ENCODE measurements around the gene ADAP1.

The ADAP1 gene

GRCh38 chr7:988963-989529 is 34.6 kb upstream of the ADAP1 start:
- no peak for DNase-seq (ENCODE audit: low spot score)

GRCh38 chr7:988426-988911 is 34.0 kb upstream of the ADAP1 start:
- no peak for DNase-seq (ENCODE audit: low spot score)

- DNase-seq (ENCODE audit: low spot score): no peak
Observed at GRCh38 chr7:987909-988308, 33.4 kb upstream of the ADAP1 start.

- no peak for DNase-seq (ENCODE audit: low spot score)
Observed at GRCh38 chr7:986766-987751, 32.6 kb upstream of the ADAP1 start.

- no peak for DNase-seq (ENCODE audit: low spot score)
Observed at GRCh38 chr7:985915-986741, 31.6 kb upstream of the ADAP1 start.

- DNase-seq (ENCODE audit: low spot score): no peak
Observed at GRCh38 chr7:985127-985416, 30.6 kb upstream of the ADAP1 start.

GRCh38 chr7:984361-985126 is 30.1 kb upstream of the ADAP1 start:
- no peak for DNase-seq (ENCODE audit: low spot score)

GRCh38 chr7:983616-984071 is 29.2 kb upstream of the ADAP1 start:
- no peak for DNase-seq (ENCODE audit: low spot score)

- DNase-seq (ENCODE audit: low spot score): no peak
Observed at GRCh38 chr7:983004-983615, 28.6 kb upstream of the ADAP1 start, which contains the start of gene CYP2W1. Gene CYP2W1 (plus strand): TSS chr7:983181. CDS start chr7:983212, 31 bp downstream.

- DNase-seq (ENCODE audit: low spot score): no peak
Observed at GRCh38 chr7:982511-983003, 28.1 kb upstream of the ADAP1 start.

GRCh38 chr7:981793-982510 is 27.5 kb upstream of the ADAP1 start:
- DNase-seq (ENCODE audit: low spot score): no peak

GRCh38 chr7:979886-980571 is 25.5 kb upstream of the ADAP1 start:
- DNase-seq (ENCODE audit: low spot score): no peak

GRCh38 chr7:979151-979550 is 24.7 kb upstream of the ADAP1 start:
- no peak for DNase-seq (ENCODE audit: low spot score)

GRCh38 chr7:978416-979091 is 24.1 kb upstream of the ADAP1 start:
- no peak for DNase-seq (ENCODE audit: low spot score)

GRCh38 chr7:978049-978346 is 23.5 kb upstream of the ADAP1 start:
- DNase-seq (ENCODE audit: low spot score): no peak

GRCh38 chr7:977326-978048 is 23.0 kb upstream of the ADAP1 start:
- DNase-seq (ENCODE audit: low spot score): no peak

- DNase-seq (ENCODE audit: low spot score): no peak
Observed at GRCh38 chr7:976901-977325, 22.4 kb upstream of the ADAP1 start.

GRCh38 chr7:975702-976473 is 21.4 kb upstream of the ADAP1 start:
- no peak for DNase-seq (ENCODE audit: low spot score)

Data from left forelimb (tissue), 1 donor.